ENCODE data around the gene USPL1.

Gene USPL1

GRCh38 chr13:30572859-30573275 lies 44.9 kb upstream of the USPL1 start:
- 0 out of 2 replicates have a peak overlapping the region, but pooled peaks have one; percentile 2 for H3K4me3 ChIP-seq (replicated peaks; ENCODE audit: insufficient read depth, low read length)
- peak overlapping the region; percentile 49 for H3K27ac ChIP-seq (replicated peaks)
- peak in 1 of 2 experiments; percentile 45 for DNase-seq (ENCODE audit: low read depth in 1 of 2, low spot score in 1 of 2)
- H3K27me3 ChIP-seq (ENCODE audit: insufficient read depth, poor library complexity, severe bottlenecking) = no peaks in the 10 kb centered on the region
- TF ChIP-seq POLR2AphosphoS5 (IDR thresholded peaks at IDR 0.05; ENCODE audit: low read depth) (no peak), REST (IDR thresholded peaks at IDR 0.05; ENCODE audit: insufficient replicate concordance, low read depth) (no peak)

- Histone ChIP-seq H3K4me3 (replicated peaks; ENCODE audit: insufficient read depth, low read length) (no peak overlapping the region), H3K27ac (replicated peaks) (no peak overlapping the region), H3K27me3 (ENCODE audit: insufficient read depth, poor library complexity, severe bottlenecking) (no peaks in the 10 kb centered on the region)
- TF ChIP-seq REST (IDR thresholded peaks at IDR 0.05; ENCODE audit: insufficient replicate concordance, low read depth) (peak; percentile 44), CTCF (IDR thresholded peaks at IDR 0.05; ENCODE audit: insufficient read depth, low read length) (no peak)
- peak in 1 of 2 experiments; percentile 25 for DNase-seq (ENCODE audit: low read depth in 1 of 2, low spot score in 1 of 2)
These were observed 41.2 kb upstream of the USPL1 start for GRCh38 chr13:30576528-30576927.

GRCh38 chr13:30577401-30577852 lies 40.3 kb upstream of the USPL1 start:
- TF ChIP-seq GABPA (IDR thresholded peaks at IDR 0.05; ENCODE audit: low read depth) (no peak), REST (IDR thresholded peaks at IDR 0.05; ENCODE audit: insufficient replicate concordance, low read depth) (no peak), POLR2AphosphoS5 (IDR thresholded peaks at IDR 0.05; ENCODE audit: low read depth) (no peak; the same call in 1 of the 2 replicates), CTCF (IDR thresholded peaks at IDR 0.05; ENCODE audit: insufficient read depth, low read length) (no peak), SPI1 (IDR thresholded peaks at IDR 0.05; ENCODE audit: borderline replicate concordance, low read depth) (no peak)
- no peaks in the 10 kb centered on the region for H3K27me3 ChIP-seq (ENCODE audit: insufficient read depth, poor library complexity, severe bottlenecking)
- no peak overlapping the region for H3K4me3 ChIP-seq (replicated peaks; ENCODE audit: insufficient read depth, low read length)
- peak in 1 of 2 experiments; percentile 71 for DNase-seq (ENCODE audit: low read depth in 1 of 2, low spot score in 1 of 2)
- no peak overlapping the region for H3K27ac ChIP-seq (replicated peaks)

All from HL-60 (cell line).